CD14-positive monocyte (primary cell): Measurements from ENCODE around the gene ODAD2. TPM values are rescaled to one million over a fixed set of nuclear protein-coding genes. Genes with fewer than 3 reads are reported as not detected.

Experiments
- DNase-seq, 3 donors: peaks; one replicate each; pipeline ENCODE4 v3.0.0-alpha.2; 2011 to 2022
- H2AFZ ChIP-seq: 2 replicates; pipeline ENCODE4 v1.6.0; 2012; ENCODE audit warnings: mild to moderate bottlenecking, low read depth, low read length, inconsistent platforms; ENCODE audit not compliant: insufficient read depth, poor library complexity, severe bottlenecking
- H3K27ac ChIP-seq, 2 donors: 1 replicate in 1 of 2; 2 replicates in 1 of 2; pipeline ENCODE4 v1.5.1; 2012 to 2013; ENCODE audit warnings: low read length in 2 of 2, control low read depth in 1 of 2, inconsistent platforms in 1 of 2, low read depth in 1 of 2, mild to moderate bottlenecking in 1 of 2
- H3K27me3 ChIP-seq, 2 donors: one replicate each; pipeline versions ENCODE4 v1.6.0 to v1.6.1; 2011 to 2013; ENCODE audit warnings: low read length in 2 of 2; ENCODE audit not compliant: control insufficient read depth in 2 of 2, insufficient read depth in 2 of 2
- H3K36me3 ChIP-seq, 2 donors: replicated peaks in 1 of 2; 1 replicate in 1 of 2; 2 replicates in 1 of 2; pipeline versions ENCODE4 v1.5.1 to v1.6.1; 2012 to 2013; ENCODE audit warnings: low read length in 2 of 2, control low read depth in 1 of 2, inconsistent platforms in 1 of 2, mild to moderate bottlenecking in 1 of 2; ENCODE audit not compliant: insufficient read depth in 2 of 2, control insufficient read depth in 1 of 2
- H3K4me1 ChIP-seq, 2 donors: 1 replicate in 1 of 2; 2 replicates in 1 of 2; pipeline versions ENCODE4 v1.5.1 to v1.6.1; 2012 to 2013; ENCODE audit warnings: low read length in 2 of 2, control low read depth in 1 of 2, inconsistent platforms in 1 of 2, mild to moderate bottlenecking in 1 of 2, moderate library complexity in 1 of 2; ENCODE audit not compliant: insufficient read depth in 2 of 2, control insufficient read depth in 1 of 2
- H3K4me2 ChIP-seq: replicated peaks from 2 replicates; pipeline ENCODE3; 2012; ENCODE audit warnings: low read length, moderate library complexity, mild to moderate bottlenecking; ENCODE audit not compliant: poor library complexity, severe bottlenecking; ENCODE audit errors: extremely low read depth
- H3K4me3 ChIP-seq, 3 experiments: fragments of 200-600 bp in 1 of 3; sonication (generic) in 1 of 3; replicated peaks in 1 of 3; 1 replicate in 2 of 3; 2 replicates in 1 of 3; pipeline ENCODE4 v1.5.1; 2011 to 2013; ENCODE audit warnings: low read length in 3 of 3, mild to moderate bottlenecking in 3 of 3, control low read depth in 2 of 3, low read depth in 2 of 3, inconsistent platforms in 1 of 3, moderate library complexity in 1 of 3
- H3K79me2 ChIP-seq: 2 replicates; pipeline ENCODE4 v1.6.0; 2012; ENCODE audit warnings: mild to moderate bottlenecking, control low read depth, inconsistent platforms, low read length, moderate library complexity; ENCODE audit not compliant: insufficient read depth
- H3K9ac ChIP-seq: 2 replicates; pipeline ENCODE4 v1.6.0; 2017; ENCODE audit warnings: low read length, mild to moderate bottlenecking; ENCODE audit not compliant: insufficient read depth, poor library complexity, severe bottlenecking
- H3K9me3 ChIP-seq, 2 donors: replicated peaks in 1 of 2; 1 replicate in 1 of 2; 2 replicates in 1 of 2; pipeline versions ENCODE4 v1.5.1 to v1.6.1; 2012 to 2013; ENCODE audit warnings: low read length in 2 of 2, control low read depth in 1 of 2; ENCODE audit not compliant: control insufficient read depth in 1 of 2, insufficient read depth in 1 of 2
- H4K20me1 ChIP-seq: 2 replicates; pipeline ENCODE4 v1.6.0; 2012; ENCODE audit warnings: mild to moderate bottlenecking, low read length, control low read depth, moderate library complexity; ENCODE audit not compliant: insufficient read depth
- H3K27ac Mint-ChIP-seq, 7 donors: one replicate each; pipeline ENCODE4 v1.8.0; 2020; ENCODE audit warnings: mild to moderate bottlenecking in 7 of 7, mixed read lengths in 7 of 7, moderate library complexity in 6 of 7, inconsistent platforms in 2 of 7
- H3K27me3 Mint-ChIP-seq, 3 donors: one replicate each; pipeline ENCODE4 v1.8.0; 2021 to 2022; ENCODE audit warnings: low read depth in 3 of 3, mild to moderate bottlenecking in 3 of 3, mixed read lengths in 3 of 3, moderate library complexity in 3 of 3, inconsistent platforms in 1 of 3
- H3K36me3 Mint-ChIP-seq, 2 donors: one replicate each; pipeline ENCODE4 v1.8.0; 2020; ENCODE audit warnings: mixed read lengths in 2 of 2, inconsistent platforms in 1 of 2, mild to moderate bottlenecking in 1 of 2
- H3K4me1 Mint-ChIP-seq: one replicate; pipeline ENCODE4 v1.8.0; 2020; ENCODE audit warnings: mild to moderate bottlenecking, mixed read lengths
- H3K4me3 Mint-ChIP-seq, 2 donors: one replicate each; pipeline ENCODE4 v1.8.0; 2020; ENCODE audit warnings: mild to moderate bottlenecking in 2 of 2, mixed read lengths in 2 of 2, moderate library complexity in 1 of 2
- H3K9me3 Mint-ChIP-seq, 7 donors: one replicate each; pipeline ENCODE4 v1.8.0; 2020 to 2022; ENCODE audit warnings: mixed read lengths in 7 of 7, mild to moderate bottlenecking in 6 of 7, moderate library complexity in 6 of 7, inconsistent platforms in 2 of 7
- CTCF ChIP-seq: fragments of 200-600 bp; IDR thresholded peaks from one replicate; pipeline ENCODE4 v1.8.0; 2022; ENCODE audit warnings: antibody characterized with exemption, mild to moderate bottlenecking
- WGBS: methylation state at CpG from one replicate; pipeline ENCODE4 v1.1.5; 2013; ENCODE audit warnings: missing lambda C conversion rate; ENCODE audit not compliant: insufficient coverage; 5-methylcytosine and 5-hydroxymethylcytosine counted together
- intact Hi-C, 2 donors: fragments of 100-400 bp; cut with micrococcal nuclease; formaldehyde crosslinking; loops; one replicate each; pipeline versions ENCODE4 v1.15.0 to v1.15.1; 2023
- polyA plus RNA-seq, 3 donors: library from polyadenylated mRNA; depleted of rRNA in 1 of 3; unstranded in 2 of 3; stranded (reverse) in 1 of 3; fragments of 300-500 nt in 2 of 3; fragments of >200 nt in 1 of 3; fragmentation: Illumina TruSeq in 2 of 3; gene quantifications; 1 replicate in 2 of 3; 2 replicates in 1 of 3; pipeline ENCODE4 v1.2.3, GENCODE V29; 2012 to 2021

The ODAD2 gene
- polyA plus RNA-seq, 3 donors, result not detected

DNA sequence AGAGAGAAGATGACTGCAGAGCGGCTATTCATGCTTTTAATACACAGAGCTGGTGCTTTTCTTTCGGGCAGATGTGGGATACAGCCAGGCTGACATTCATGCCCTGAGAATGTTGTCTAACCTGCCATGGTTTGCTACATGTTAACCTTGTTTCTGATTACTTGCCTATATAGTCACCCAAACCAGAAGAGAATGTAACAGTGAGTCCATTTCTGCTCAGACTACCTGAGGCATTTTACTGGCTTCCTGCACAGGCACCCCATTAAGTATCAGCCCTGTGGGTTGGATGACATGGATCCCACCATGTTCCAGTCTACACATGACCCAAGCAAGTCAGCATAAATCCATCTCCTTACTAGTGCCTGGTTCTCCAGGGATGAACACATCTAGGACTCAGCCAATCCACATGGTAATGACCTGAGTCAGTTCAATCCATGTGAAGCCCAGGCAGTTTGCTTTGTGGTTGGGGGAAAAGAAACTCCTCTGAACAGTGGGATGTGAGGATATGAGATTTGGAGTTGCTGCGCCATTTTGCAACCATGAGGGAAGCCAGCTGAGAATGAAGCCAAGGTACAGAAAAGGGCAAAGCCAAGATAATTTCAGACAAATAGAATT, 197.6 kb downstream of the ODAD2 start:
- no peaks in the 10 kb centered on the region for H4K20me1 ChIP-seq
- H3K4me3 Mint-ChIP-seq, result no peak overlapping the region
- no peaks in the 10 kb centered on the region for H3K36me3 Mint-ChIP-seq
- TF ChIP-seq CTCF, result no peak
- no peaks in the 10 kb centered on the region for H3K4me1 ChIP-seq
- peaks cover 2% of the 10 kb centered on the region in 2 donors for H3K27me3 ChIP-seq
- no peaks in the 10 kb centered on the region for H3K36me3 ChIP-seq
- 83% methylated on average over 2 of the region's 3 CpGs for WGBS
- no peak overlapping the region for H3K4me3 ChIP-seq
- no peak overlapping the region for H3K27ac ChIP-seq
- H2AFZ ChIP-seq, result no peak overlapping the region
- H3K4me1 Mint-ChIP-seq, result peaks cover 6% of the 10 kb centered on the region
- H3K9me3 ChIP-seq, result no peaks in the 10 kb centered on the region
- intact Hi-C loops, result no loop called here
- no peak for DNase-seq
- H3K27ac Mint-ChIP-seq, result no peak overlapping the region
- H3K9ac ChIP-seq, result no peak overlapping the region
- H3K79me2 ChIP-seq, result no peaks in the 10 kb centered on the region
- no peak overlapping the region for H3K4me2 ChIP-seq
- H3K9me3 Mint-ChIP-seq, result peaks cover 0 to 3% (median 1%) of the 10 kb centered on the region in 7 donors
- H3K27me3 Mint-ChIP-seq, result peaks cover 0 to 11% (median 4%) of the 10 kb centered on the region in 3 donors

DNA sequence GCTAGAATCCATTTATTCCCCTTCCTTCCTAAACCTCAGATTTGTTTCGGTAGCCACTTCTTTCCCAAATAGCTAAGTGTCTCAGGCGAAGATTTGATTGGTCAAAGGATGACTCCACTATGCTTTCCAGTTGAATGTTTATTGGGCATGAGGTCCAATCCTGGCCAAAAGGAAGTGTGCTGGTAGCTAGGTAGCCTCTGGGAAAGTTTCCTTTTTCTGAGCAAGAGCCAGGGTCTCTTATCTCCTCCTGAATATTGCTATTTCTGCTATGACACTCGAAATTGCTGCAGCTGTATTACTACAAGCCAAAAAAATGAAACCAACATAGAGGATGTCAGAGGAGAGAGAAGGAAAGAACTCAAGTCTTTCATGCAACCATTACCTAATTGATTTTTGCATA, 199.8 kb downstream of the ODAD2 start:
- no peaks in the 10 kb centered on the region for H3K4me1 ChIP-seq
- Mint-ChIP-seq H3K4me3 (no peak overlapping the region), H3K27ac (no peak overlapping the region), H3K27me3 (peaks cover 0 to 13% (median 3%) of the 10 kb centered on the region in 3 donors), H3K9me3 (peaks cover 0 to 6% (median 4%) of the 10 kb centered on the region in 7 donors), H3K4me1 (no peaks in the 10 kb centered on the region), H3K36me3 (no peaks in the 10 kb centered on the region)
- no peak overlapping the region for H3K4me2 ChIP-seq
- no peak for DNase-seq
- H4K20me1 ChIP-seq, result no peaks in the 10 kb centered on the region
- intact Hi-C loops, result no loop called here
- H3K36me3 ChIP-seq, result no peaks in the 10 kb centered on the region
- no peaks in the 10 kb centered on the region for H3K79me2 ChIP-seq
- H3K27ac ChIP-seq, result no peak overlapping the region
- no peaks in the 10 kb centered on the region for H3K9me3 ChIP-seq
- H3K4me3 ChIP-seq, result no peak overlapping the region
- WGBS, result 100% methylated on average over 1 of the region's 3 CpGs
- H2AFZ ChIP-seq, result no peak overlapping the region
- TF ChIP-seq CTCF, result no peak
- H3K9ac ChIP-seq, result no peak overlapping the region
- peaks cover 1 to 2% of the 10 kb centered on the region in 2 donors for H3K27me3 ChIP-seq
